GM18858 (cell line): ENCODE measurements around the gene SEC14L5.

Experiments
- ATAC-seq: cut with Tn5 transposase; IDR thresholded peaks from one replicate; pipeline ENCODE4 v1.9.1; 2021; ENCODE audit not compliant: unreplicated experiment

SEC14L5 gene

GRCh38 chr16:4957720-4958509 lies at the start of gene SEC14L5:
SEC14L5 (plus strand) TSS chr16:4958330; CDS start chr16:4959324, 994 bp downstream.
- peak; percentile 43 for ATAC-seq

GRCh38 chr16:4908854-4909401 lies 49.2 kb upstream of the SEC14L5 start:
- ATAC-seq: no peak

GRCh38 chr16:4909825-4910224 lies 48.3 kb upstream of the SEC14L5 start:
- no peak for ATAC-seq

GRCh38 chr16:4910828-4911227 lies 47.3 kb upstream of the SEC14L5 start:
- ATAC-seq: no peak

- no peak for ATAC-seq
These were observed 46.2 kb upstream of the SEC14L5 start for GRCh38 chr16:4911970-4912386.

- ATAC-seq: no peak
These were observed 44.9 kb upstream of the SEC14L5 start for GRCh38 chr16:4913130-4913773.

GRCh38 chr16:4913774-4914525 lies 44.2 kb upstream of the SEC14L5 start:
- ATAC-seq: no peak

GRCh38 chr16:4914528-4915225 lies 43.5 kb upstream of the SEC14L5 start:
- no peak for ATAC-seq

GRCh38 chr16:4915226-4915761 lies 42.8 kb upstream of the SEC14L5 start:
- ATAC-seq: no peak

- no peak for ATAC-seq
These were observed 41.0 kb upstream of the SEC14L5 start for GRCh38 chr16:4917117-4917516.

- no peak for ATAC-seq
These were observed 39.3 kb upstream of the SEC14L5 start for GRCh38 chr16:4918781-4919251.

GRCh38 chr16:4920826-4921225 lies 37.3 kb upstream of the SEC14L5 start:
- ATAC-seq: no peak

- ATAC-seq: no peak
These were observed 35.3 kb upstream of the SEC14L5 start for GRCh38 chr16:4922721-4923342.

- no peak for ATAC-seq
These were observed 34.3 kb upstream of the SEC14L5 start for GRCh38 chr16:4923853-4924252.

- ATAC-seq: no peak
These were observed 33.4 kb upstream of the SEC14L5 start for GRCh38 chr16:4924593-4925292.

- ATAC-seq: no peak
These were observed 32.9 kb upstream of the SEC14L5 start for GRCh38 chr16:4925293-4925607.

GRCh38 chr16:4925791-4926190 lies 32.3 kb upstream of the SEC14L5 start:
- no peak for ATAC-seq

GRCh38 chr16:4926928-4927327 lies 31.2 kb upstream of the SEC14L5 start:
- no peak for ATAC-seq

- no peak for ATAC-seq
These were observed 30.5 kb upstream of the SEC14L5 start for GRCh38 chr16:4927661-4928060.

GRCh38 chr16:4928227-4928626 lies 29.9 kb upstream of the SEC14L5 start:
- ATAC-seq: no peak
